ENCODE results near the gene ZSWIM1.

The ZSWIM1 gene

DNA sequence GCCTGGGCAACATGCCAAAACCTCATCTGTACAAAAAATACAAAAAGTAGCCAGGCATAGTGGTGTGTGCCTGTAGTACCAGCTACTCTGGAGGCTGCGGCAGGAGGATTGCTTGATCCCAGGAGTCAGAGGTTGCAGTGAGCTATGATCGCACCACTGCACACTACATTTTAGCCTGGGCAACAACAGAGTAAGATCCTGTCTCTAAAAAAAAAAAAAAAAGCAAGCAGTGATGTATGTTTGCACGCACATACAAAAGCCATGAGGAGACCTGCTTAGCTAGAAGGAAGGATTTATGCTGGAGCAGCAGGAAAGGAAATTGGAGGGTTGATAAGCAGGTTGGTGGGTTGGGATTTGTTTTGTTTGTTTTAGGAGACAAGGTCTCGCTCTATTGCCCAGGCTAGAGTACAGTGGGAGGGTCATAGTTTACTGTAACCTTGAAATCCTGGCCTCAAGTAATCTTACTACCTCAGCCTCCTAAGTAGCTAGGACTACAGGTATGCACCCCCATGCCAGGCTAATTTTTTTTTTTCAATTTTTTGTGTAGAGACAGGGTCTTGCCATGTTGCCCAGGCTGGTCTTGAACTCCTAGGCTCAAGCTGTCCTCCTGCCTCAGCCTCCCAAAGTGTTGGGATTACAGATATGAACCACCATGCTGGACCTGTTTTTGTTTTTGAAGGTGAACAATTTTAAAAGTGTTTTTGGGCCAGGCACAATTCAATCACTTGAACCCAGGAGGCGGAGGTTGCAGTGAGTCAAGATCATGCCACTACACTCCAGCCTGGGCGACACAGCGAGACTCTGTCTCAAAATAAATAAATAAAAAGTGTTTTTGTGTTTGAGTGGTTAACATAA, 19.6 kb upstream of the ZSWIM1 start:
- Histone ChIP-seq H3K4me3 (ENCODE audit: low read length) (no peak overlapping the region), H4K20me1 (ENCODE audit: insufficient read depth, low read length) (no peaks in the 10 kb centered on the region), H3K9me3 (replicated peaks; ENCODE audit: insufficient read depth, low read length) (no peaks in the 10 kb centered on the region), H3K36me3 (replicated peaks; ENCODE audit: insufficient read depth, low read length) (no peaks in the 10 kb centered on the region), H3K27me3 (replicated peaks; ENCODE audit: insufficient read depth, low read length) (no peaks in the 10 kb centered on the region), H3K4me1 (ENCODE audit: low read length) (peaks cover 6% of the 10 kb centered on the region; the same call in 1 of the 2 replicates), H3K27ac (ENCODE audit: low read length) (no peak overlapping the region), H3K4me2 (ENCODE audit: low read depth, low read length) (no peak overlapping the region), H3K79me2 (ENCODE audit: low read length) (peaks cover 19% of the 10 kb centered on the region), H3K9me2 (replicated peaks; ENCODE audit: insufficient read depth, low read length) (no peaks in the 10 kb centered on the region), H3K9ac (ENCODE audit: low read length) (no peak overlapping the region), H3F3A (ENCODE audit: insufficient read depth, low read length) (no peaks in the 10 kb centered on the region), H2AFZ (ENCODE audit: low read length) (no peak overlapping the region)
- no peak for TF ChIP-seq EZH2phosphoT487 (IDR thresholded peaks at IDR 0.05; ENCODE audit: low read length)
- no peak for TF ChIP-seq EZH2 (optimal IDR thresholded peaks at IDR 0.05; ENCODE audit: low read depth, low read length)
- TF ChIP-seq, protein P1, sequence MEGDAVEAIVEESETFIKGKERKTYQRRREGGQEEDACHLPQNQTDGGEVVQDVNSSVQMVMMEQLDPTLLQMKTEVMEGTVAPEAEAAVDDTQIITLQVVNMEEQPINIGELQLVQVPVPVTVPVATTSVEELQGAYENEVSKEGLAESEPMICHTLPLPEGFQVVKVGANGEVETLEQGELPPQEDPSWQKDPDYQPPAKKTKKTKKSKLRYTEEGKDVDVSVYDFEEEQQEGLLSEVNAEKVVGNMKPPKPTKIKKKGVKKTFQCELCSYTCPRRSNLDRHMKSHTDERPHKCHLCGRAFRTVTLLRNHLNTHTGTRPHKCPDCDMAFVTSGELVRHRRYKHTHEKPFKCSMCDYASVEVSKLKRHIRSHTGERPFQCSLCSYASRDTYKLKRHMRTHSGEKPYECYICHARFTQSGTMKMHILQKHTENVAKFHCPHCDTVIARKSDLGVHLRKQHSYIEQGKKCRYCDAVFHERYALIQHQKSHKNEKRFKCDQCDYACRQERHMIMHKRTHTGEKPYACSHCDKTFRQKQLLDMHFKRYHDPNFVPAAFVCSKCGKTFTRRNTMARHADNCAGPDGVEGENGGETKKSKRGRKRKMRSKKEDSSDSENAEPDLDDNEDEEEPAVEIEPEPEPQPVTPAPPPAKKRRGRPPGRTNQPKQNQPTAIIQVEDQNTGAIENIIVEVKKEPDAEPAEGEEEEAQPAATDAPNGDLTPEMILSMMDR (IDR thresholded peaks at IDR 0.05; ENCODE audit: low read length), result no peak
- DNase-seq, result no peak

DNA sequence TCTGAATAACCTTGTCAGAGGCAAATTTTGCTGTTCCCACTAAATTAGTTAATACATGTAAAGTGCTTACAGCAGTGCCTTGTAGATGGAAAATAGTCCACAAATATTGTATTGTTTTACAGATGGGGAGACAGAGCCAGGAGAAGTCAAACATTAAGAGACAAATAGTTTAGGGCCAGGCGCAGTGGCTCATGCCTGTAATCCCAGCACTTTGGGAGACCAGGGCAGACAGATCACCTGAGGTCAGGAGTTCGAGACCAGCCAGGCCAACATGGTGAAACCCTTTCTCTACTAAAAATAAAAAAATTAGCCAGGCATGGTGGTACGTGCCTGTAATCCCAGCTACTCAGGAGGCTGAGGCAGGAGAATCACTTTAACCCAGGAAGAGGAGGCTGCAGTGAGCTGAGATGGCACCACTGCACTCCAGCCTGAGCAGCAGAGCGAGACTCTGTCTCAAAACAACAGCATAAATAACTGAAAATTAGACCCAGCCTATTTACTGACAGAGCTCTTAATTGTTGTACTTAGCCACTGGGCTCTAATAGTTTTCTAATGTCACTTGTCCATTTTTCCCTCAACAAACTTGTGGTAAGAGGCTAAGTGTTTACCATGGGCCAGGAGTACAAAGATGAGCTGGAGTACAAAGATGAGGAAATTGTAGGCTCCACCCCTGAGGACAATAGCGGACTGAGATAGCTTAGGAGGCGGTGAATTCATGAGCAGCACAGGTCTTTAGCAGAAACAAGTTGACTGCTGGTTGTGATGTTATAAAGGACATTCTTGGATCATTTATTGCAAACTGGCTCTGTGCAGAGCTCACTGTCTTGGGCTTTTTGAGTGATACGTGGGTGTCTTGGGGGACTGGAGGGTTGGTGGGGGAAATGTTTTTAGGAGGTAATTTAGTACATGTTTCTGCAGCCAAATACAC, 17.2 kb upstream of the ZSWIM1 start:
- TF ChIP-seq, protein P1 (IDR thresholded peaks at IDR 0.05; ENCODE audit: low read length), result no peak
- TF ChIP-seq EZH2phosphoT487 (IDR thresholded peaks at IDR 0.05; ENCODE audit: low read length), result no peak
- TF ChIP-seq EZH2 (optimal IDR thresholded peaks at IDR 0.05; ENCODE audit: low read depth, low read length), result no peak
- no peaks in the 10 kb centered on the region for H4K20me1 ChIP-seq (ENCODE audit: insufficient read depth, low read length)
- H3K4me2 ChIP-seq (ENCODE audit: low read depth, low read length), result no peak overlapping the region
- H3K4me1 ChIP-seq (ENCODE audit: low read length), result no peaks in the 10 kb centered on the region
- H3K27me3 ChIP-seq (replicated peaks; ENCODE audit: insufficient read depth, low read length), result no peaks in the 10 kb centered on the region
- no peaks in the 10 kb centered on the region for H3K9me2 ChIP-seq (replicated peaks; ENCODE audit: insufficient read depth, low read length)
- 0 out of 2 replicates have a peak, but pooled peaks cover 3% of the 10 kb centered on the region for H3K79me2 ChIP-seq (ENCODE audit: low read length)
- H3K27ac ChIP-seq (ENCODE audit: low read length), result no peak overlapping the region
- H2AFZ ChIP-seq (ENCODE audit: low read length), result no peak overlapping the region
- no peaks in the 10 kb centered on the region for H3K36me3 ChIP-seq (replicated peaks; ENCODE audit: insufficient read depth, low read length)
- H3K9ac ChIP-seq (ENCODE audit: low read length), result no peak overlapping the region
- no peaks in the 10 kb centered on the region for H3F3A ChIP-seq (ENCODE audit: insufficient read depth, low read length)
- DNase-seq, result no peak
- H3K9me3 ChIP-seq (replicated peaks; ENCODE audit: insufficient read depth, low read length), result no peaks in the 10 kb centered on the region
- H3K4me3 ChIP-seq (ENCODE audit: low read length), result no peak overlapping the region

DNA sequence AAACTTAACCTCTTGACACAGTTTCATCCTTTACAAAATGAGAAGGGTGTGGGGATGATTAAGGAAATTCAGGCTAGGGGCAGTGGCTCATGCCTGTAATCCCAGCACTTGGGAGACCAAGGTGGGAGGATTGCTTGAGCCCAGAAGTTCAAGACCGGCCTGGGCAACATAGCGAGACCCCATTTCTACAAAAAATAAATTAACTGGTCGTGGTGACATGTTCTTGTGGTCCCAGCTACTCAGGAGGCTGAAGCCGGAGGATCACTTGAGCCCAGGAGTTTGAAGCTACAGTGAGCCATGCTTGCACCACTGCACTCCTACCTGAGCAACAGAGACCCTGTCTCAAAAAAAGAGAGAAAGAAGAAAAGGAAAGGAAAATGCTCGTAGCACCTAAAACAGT, 14.6 kb upstream of the ZSWIM1 start:
- Histone ChIP-seq H3F3A (ENCODE audit: insufficient read depth, low read length) (no peaks in the 10 kb centered on the region), H3K9ac (ENCODE audit: low read length) (no peak overlapping the region), H3K4me2 (ENCODE audit: low read depth, low read length) (no peak overlapping the region), H3K79me2 (ENCODE audit: low read length) (no peaks in the 10 kb centered on the region), H3K27ac (ENCODE audit: low read length) (no peak overlapping the region), H3K9me3 (replicated peaks; ENCODE audit: insufficient read depth, low read length) (no peaks in the 10 kb centered on the region), H4K20me1 (ENCODE audit: insufficient read depth, low read length) (no peaks in the 10 kb centered on the region), H3K4me1 (ENCODE audit: low read length) (no peaks in the 10 kb centered on the region), H3K9me2 (replicated peaks; ENCODE audit: insufficient read depth, low read length) (no peaks in the 10 kb centered on the region), H3K36me3 (replicated peaks; ENCODE audit: insufficient read depth, low read length) (no peaks in the 10 kb centered on the region), H3K27me3 (replicated peaks; ENCODE audit: insufficient read depth, low read length) (no peaks in the 10 kb centered on the region), H2AFZ (ENCODE audit: low read length) (no peak overlapping the region), H3K4me3 (ENCODE audit: low read length) (no peak overlapping the region)
- TF ChIP-seq EZH2phosphoT487 (IDR thresholded peaks at IDR 0.05; ENCODE audit: low read length) (no peak), EZH2 (optimal IDR thresholded peaks at IDR 0.05; ENCODE audit: low read depth, low read length) (no peak)
- TF ChIP-seq, protein P1 (IDR thresholded peaks at IDR 0.05; ENCODE audit: low read length), result no peak
- DNase-seq, result no peak
